ENCODE measurements around the gene GLIS1.

Gene GLIS1

DNA sequence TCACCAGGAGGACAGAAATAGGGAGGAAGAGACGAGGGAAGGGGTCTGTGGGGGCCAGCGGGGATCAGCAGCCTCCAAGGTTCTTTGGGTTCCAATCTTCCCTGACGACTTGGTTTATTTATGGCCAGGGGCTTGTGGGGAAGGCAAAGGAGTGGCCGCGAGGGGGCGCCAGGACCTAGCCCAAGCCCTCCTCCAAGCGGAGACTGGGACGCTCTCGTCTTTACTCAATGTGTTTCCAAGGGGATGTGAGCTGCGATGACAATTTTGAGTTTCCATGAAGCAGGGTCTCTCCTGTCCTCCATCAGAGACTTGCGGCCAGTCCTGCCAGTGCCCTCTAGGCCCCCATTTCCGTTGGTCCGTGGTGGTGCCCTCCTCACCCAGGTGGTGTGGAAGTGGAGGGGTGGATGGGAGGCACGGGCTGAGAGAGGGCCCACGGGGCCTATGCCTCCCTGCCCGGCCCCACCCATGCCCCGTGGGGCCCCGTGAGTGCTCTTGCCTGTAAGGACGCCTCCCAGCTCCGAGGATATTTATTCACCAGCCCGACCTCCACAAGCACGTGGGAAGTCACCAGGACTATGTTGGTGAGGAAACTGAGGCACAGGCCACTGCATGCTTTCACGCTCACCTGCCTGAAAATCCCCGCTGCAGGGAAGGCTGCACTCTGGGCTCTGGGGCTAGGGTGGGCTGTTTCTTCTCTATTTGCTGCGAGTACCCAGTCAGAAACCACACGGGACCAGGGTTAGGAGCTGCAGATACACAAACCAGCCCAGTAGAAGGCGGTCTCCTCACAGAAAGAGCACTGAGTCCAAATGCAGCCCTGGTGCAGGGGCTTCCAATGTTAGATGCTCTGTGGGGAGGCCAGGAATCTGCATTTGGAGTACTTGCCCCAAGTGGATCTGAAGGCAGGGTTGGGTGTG is 253.2 kb downstream of the GLIS1 start:
- DNase-seq (ENCODE audit: low spot score) = peak; percentile 87

DNA sequence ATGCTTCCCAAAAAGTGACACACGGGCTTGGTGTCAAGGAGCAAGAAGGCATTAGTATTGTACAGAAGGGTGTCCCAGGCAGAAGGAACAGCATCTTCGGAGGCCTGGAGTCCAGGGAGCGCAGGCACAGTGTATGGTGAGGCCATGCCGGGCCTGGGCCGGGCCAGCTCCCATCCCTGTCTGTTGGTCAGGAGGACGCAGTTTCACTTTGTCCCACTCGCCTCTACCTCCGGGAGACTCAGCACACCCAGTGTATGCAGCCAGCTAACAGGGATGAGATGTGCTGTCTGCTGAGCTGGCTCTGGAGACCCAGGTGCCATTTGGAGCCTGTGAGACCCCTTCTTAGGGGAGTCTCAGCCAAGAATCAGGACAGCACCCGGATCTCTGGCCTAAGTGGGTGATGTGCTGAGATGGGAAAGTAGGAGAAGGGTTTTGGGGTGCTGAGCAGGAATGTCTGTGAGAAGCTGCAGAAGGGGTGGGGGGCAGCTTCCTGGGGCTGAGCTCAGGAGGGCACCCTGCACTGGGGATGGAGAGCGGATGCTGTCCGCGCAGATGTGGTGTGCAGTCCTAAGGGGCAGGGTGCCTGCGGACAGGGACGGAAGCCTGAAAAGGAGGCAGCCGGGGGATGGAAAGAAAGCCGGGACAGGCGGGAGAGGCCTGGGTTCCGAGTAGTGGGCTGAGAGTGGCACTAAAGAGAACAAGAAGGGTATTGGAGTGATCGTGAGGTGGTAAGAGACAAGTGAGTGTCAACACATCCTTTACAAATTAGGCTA is 254.1 kb downstream of the GLIS1 start:
- no peak for DNase-seq (ENCODE audit: low spot score)

DNA sequence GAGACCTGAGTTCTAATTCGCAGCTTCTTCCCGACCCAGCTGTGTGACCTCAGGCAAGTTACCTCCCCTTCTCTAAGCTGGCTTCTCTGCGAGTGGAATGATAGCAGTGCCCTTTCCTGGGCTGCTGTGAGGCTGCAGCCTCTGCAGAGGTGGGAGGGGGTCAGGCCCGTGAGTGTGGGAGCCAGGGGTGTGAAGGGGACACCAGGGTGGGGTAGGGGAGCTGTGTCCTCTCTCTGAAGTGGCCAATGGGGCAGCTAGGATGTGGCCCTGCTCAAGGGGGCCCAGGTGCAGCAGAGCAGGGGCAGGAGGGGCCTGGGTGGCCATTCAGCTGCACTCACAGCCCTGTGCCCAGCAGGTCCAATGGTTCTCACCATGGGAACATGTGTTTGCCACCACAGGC is 255.3 kb downstream of the GLIS1 start:
- DNase-seq (ENCODE audit: low spot score) = no peak

DNA sequence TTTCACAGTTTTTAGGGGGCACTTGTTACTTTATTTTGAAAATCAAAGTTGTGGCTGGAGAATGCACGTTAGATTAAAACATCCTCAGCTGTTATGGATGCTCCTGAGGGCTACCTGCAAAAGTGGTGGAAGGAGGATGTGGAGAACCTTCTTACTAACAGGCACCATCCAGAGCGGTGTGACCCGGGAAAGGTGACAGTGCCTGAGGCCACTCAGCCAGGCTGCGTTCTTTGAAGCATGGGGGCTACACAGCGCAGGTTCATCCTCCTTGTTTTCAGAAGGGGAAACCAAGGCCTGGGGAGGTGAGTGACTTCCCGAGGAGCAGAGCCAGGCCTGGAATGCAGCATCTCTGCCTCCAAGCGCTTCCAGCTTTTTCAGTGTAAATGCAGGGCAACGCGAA is 255.8 kb downstream of the GLIS1 start:
- no peak for DNase-seq (ENCODE audit: low spot score)

DNA sequence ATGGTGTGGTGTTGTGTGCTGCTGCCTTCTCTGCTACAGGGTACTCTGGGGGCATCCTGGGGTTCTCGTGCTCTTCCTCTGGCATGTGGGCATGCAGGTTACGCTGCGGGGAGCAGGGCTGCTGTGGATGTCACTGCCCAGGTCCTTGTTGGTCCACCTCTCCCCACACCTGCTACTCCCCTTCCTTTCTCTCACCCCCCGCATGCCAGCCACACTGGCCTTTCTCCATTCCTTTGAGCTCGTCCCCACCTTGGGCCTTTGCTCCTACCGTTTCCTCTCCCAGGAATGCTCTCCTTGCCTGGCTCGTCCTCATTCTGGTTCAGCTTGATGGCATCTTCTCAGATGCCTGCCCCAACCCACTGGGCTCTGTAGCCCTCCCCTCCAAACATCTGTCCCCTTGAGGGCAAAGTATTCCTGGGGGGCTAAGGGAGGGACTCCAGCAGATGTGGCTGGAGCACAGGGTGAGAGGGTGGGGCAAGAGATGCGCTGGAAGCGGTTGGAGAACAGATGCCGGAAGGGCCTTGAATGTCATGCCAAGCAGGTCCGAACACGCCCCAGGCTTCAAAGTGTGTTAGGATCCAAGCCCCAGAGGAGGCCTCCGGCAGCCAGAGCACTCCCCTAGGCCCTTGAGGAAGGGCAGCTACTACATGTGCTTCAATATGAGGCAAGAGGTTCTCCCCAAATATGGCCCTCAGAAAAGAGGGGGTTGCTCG is 256.4 kb downstream of the GLIS1 start:
- DNase-seq (ENCODE audit: low spot score) = no peak

DNA sequence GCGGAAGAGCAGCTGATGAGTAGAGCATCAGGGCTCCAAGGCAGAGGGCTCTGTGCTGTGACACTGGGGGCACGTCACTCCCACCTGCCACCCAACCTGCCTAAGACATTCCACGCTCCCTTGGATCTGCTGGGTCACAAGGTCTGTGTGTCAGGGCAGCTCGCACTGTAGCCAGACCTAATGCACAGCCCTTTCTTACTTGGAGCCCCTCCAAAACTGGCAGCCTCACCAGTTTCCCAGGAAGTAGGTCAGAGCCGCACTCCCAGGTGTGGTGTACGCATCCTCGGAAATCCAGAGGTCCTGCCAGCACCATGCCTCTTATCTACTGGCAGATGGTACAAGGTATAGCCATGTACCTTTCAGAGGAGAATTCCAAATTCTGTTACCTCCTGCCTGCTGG is 257.5 kb downstream of the GLIS1 start:
- no peak for DNase-seq (ENCODE audit: low spot score)

DNA sequence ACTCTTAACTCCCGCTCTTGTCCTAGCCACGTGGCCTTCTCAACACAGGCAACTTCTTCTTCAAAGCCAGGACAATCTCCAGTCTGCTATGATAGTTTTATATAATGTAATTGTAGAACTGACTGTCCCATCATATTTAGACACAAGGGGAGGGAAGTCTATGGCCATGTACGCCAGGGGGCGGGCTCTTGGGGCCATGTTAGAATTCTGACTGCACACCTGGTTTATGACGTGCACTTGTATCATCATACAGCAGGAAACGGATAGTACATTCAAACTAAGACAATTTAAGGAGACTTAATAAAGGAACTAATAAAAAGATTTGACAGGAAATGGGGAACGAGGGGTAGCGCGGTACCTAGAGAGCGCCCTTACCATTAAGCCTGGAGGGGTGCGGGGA is 258.3 kb downstream of the GLIS1 start:
- DNase-seq (ENCODE audit: low spot score) = no peak

DNA sequence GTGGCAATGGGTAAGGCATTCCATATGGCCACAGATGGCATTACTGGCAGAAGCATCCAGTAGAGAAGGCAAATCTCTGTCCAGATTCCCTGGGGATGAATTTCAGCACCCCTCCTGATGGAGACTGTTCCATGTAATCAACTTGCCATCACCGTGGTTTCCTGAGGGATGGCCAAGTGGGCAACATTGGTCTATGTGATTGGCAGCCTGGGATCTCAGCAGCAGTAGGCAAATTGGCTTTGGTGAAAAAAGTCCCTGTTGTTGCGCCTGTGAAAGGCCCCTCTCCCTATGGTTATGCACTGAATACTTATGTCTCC is 260.5 kb downstream of the GLIS1 start:
- no peak for DNase-seq (ENCODE audit: low spot score)

DNA sequence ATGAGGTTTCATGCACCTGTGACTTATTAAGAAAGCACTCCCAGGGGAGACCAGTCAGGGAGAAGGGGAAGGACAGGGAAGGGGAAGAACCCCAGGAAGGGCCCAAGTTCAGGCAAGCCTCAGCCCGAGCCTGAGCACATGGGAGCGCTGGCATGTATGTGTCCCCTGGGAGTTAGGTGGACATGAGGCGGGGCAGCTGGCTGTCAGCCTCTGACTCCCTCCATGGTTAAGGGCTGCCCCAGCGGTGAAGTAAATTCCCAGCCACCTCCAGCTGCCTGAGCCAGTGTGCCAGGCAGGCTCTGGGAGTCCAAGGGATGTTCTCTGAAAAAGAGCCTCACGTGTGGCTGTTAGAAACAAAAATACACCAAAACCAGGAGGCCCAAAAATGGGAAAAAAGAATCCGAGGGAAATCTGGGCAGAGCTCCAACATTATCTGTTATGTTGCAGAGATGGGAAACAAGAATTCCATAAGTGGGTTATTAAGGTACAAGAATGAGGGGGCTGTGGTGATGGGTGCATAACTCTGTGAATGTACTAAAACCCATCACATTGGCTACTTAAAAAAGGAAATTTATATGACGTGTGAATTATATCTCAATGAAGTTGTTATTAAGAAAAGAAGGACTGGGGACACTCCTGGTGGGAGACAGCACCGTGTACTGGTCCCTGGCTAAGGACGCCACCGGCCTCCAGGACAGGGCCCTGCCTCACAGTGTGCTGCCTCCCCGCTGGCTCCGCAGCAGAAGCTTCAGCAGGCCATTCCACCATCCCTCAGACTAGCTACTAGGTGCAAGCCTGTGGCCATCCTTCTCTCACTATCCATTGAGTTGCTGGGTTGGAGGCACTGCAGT is 261.1 kb downstream of the GLIS1 start:
- no peak for DNase-seq (ENCODE audit: low spot score)

DNA sequence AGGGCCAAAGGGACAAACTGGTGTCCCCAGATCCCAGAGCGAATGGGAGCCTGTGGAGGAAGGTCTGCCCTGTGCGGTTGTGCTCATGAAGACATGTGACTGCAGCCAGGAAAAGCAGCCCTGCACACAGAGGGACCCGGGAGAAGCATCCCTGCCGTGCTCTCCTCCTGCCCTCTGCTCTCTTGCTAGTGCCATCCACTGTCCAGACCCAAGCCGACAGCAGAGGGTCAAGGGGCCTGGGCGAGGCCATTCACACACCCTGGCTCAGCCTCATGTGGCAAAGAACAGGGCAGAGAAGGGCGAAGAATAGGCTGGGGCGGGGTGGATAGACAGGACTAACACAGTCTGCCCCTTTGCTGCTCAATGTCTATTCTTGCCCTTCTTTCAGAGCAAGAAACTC is 262.4 kb downstream of the GLIS1 start:
- DNase-seq (ENCODE audit: low spot score) = no peak

DNA sequence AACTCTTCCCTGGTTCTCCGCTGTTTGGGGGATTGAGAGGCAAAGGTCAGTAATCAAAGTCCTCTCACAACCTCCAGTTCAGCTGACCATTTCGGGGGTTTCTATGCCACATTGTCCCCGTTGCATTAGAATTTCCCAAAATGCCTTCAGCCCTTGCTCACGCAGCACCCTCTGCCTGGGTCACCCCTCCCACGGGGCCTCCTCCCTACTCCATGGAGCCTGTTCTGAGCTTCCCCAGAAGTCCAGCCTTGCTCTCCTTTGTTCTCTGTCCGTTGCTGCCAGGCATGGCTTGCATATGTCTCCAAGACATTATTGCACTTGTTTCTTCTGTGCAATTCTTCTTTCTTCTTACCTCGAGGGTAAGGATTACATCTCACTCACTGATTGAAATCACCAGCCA is 263.3 kb downstream of the GLIS1 start:
- DNase-seq (ENCODE audit: low spot score) = no peak

DNA sequence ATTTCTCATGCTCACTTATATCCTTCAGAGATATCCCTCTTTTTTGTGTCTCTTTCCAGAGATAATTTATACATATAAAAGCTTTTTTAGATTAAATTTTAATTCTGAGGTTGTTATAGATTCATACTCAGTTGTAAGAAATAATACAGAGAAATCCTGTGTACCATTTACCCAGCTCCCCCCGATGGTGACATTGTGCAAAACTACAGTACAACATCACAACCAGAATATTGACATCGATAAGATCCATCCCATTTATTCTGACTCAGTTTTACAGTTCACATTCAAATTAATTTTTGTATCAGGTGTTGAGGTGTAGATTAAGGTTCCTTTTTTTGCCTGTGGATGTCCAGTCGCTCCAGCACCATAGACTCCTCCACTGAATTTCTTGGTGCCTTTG is 265.5 kb downstream of the GLIS1 start:
- DNase-seq (ENCODE audit: low spot score) = no peak

DNA sequence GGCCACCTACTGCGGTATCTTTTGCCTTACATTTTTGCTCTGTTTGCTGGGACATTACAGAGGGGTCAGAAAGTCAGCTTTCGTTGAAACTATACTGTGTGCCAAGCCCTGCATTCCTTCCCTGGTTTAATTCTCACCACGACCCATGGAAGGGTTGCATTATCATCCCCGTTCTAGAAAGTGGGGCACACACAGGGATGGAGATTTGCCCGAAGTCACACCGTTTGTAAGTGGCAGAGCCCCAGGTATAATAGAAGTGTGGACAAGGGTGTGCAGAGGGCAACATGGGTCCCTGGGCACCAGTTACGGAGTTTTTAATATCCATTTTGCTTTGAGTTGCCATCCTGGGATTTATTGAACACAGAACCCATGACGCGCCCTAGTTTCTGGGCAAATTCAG is 268.0 kb downstream of the GLIS1 start:
- no peak for DNase-seq (ENCODE audit: low spot score)

DNA sequence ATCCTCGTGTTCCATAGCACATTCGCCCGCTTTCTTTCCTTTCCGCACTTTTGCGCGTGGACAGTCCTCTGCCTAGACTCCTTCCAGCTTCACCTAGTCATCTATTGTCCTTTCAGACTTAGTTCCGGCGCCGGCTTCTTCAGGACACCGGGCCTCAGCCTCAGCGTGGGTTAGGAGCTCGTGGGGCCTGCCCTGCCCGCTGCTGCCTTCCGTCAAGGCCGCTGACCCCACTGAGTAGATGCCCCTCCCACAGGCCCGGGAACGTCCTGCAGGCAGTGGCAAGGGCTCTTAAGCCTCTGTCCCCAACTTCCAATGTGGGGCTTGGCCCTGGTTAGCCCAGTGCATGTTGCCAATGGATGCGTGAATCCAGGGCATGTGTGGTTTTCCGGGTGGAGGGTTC is 268.4 kb downstream of the GLIS1 start:
- no peak for DNase-seq (ENCODE audit: low spot score)

DNA sequence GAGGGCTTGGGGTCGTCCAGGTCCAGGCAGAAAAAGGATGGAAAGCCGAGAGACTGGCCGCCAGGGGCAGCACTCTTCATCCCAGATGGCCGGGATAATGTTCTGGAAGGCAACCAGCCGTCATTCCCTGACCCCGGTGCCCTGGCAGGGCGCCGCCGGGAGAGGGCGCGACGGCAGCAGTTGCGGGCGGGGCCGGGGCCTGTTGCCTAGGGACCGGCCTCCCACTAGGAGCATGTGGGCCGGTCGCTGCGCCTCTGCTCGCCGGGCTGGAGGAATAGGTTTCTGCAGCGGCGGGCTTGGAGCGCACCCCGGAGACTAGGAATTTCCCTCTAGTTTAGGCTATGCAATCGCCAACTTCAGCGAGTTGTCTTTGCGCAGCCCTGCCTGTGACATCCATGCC is 268.8 kb downstream of the GLIS1 start:
- peak; percentile 58 for DNase-seq (ENCODE audit: low spot score)

DNA sequence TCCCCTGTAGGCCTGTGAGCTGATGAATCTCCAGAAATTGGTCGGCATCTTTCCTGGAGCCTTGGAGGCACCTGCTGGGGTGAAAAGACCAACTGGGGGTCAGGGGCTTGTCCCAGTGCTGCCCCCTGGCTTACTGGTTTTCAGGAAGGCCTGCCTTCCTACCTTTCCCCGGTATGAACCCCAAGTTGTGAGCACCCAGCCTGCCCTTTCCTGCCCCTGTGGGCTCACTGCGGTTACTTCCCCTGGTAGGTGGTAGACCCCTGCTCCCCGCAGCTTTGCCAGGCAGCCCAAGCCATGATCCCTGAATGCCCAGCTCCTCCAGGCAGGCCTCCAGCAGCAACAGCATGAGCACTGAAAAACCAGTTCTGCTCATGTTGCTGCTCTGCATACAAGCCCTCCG is 269.6 kb downstream of the GLIS1 start:
- no peak for DNase-seq (ENCODE audit: low spot score)

DNA sequence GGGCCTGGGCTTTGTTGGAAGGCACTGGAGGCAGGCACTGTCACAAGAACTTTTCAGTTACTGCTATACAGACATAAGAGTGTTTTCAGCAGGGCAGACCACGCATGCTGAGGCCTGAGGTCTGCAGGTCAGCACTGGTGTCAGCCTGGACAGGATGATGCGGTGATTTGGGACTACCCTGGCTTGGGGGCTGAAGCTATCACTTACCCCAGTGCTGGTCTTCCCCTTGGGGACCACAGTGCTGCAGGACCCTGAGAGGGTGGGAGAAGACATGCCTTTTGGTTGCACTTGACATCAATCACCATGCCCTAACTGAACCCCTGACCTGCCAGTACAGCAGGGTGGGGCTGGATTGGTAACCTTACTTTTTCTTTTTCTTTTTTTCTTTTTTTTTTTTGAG is 270.6 kb downstream of the GLIS1 start:
- no peak for DNase-seq (ENCODE audit: low spot score)

DNA sequence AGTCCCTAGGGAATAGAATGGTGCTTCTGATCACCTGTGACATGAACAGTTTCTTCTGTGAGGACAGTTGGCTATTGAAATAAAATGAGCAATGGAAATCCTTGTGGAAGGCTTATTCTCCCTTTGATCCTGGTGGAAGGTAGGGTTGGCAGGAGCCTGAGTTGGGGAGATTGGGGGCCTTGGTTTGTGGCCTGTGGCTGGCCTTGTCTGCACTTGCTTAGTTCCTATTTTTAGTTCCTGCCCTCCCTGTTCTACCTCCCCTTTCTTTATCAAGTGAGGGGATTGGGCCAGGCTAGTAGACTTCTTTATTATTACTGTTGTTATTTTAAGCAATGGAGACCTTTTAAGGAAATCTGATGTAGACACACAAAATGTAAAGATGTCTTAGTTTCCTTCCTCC is 271.6 kb downstream of the GLIS1 start:
- DNase-seq (ENCODE audit: low spot score) = no peak

DNA sequence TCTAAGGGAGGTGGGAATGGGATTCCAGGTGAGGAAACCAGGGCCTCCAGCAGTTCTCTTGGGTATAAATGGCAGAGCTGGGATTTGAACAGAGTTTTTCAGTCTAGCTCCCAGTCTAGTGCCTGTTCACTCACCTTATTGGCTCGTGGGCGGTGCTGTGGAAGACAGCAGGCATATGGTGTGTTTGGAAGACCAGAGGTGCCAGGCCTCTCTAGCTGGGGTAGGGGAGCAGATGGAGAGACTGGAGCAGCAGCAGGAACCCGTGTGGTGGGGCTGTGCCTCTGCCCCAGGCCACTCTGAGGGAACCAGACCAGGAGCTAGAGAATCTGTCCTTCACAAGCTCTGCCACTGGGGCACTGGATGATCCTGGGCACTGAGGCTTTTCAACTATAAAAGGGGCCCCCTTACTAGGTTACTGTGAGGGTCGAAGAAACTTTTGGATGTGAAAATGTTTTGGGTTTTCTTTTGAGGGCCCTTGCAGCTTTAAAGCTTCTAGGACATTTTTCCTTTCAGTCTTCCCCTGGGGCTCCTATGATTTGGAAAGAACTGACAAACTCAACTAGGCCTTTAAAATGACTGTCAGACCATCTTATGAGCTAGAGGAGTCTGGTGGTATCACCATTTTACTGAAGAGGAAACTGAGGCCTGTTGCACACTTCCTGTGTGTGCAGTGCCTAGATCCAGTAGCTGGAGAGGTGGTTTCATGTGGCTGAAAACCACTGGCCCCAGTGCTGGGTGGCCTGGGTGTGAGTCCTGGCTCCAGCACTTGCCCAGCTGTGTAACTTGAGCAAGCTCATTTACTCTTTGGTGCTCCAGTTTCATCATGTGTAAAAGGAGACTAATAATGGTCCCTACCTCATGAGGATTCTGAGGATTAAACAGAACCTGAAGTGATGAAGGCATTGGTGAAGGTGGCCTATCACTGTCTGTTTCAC is 273.7 kb downstream of the GLIS1 start:
- no peak for DNase-seq (ENCODE audit: low spot score)

DNA sequence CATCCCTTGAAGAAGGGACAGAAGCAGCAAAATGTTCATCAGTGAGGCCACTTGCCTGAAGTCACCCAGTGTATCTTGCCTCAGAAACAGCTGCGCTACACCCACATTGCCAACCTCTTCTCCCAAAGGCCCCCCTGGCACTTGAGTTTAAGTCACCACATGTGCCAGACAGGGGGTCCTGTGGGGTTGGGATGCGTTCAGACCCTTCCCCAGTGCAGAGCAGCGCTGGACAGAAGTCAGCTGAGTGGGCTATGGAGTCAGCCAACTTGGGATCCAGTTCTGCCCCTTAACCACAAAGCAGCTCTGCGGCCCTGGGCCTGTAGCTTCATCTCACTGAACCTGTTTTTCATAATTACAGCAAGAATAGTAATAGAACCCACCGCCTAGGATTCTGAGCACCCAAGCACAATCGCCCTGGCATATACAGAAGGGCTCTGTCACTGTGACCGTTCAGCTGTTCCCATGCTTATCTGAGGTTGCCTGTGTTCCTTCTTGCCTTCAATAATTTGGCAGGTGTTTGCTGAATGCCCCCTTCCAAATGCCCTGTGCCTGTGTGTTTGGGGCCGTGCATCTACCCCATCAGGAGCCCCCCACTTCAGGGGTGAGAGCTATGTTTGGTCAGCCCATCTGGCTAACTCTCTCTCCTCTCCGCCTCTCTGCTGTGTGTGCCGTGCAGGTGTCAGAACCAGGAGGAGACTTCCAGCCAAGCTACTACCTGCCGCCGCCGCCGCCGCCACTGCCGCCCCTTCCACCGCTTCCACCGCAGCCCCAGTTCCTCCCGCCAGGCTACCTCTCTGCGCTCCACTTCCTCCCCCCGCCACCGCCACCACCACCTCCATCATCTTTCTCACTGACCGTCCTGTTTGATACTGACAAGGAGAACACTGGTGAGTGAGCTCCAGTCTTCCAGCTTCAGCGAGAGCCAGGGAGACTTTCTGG is 274.7 kb downstream of the GLIS1 start:
- no peak for DNase-seq (ENCODE audit: low spot score)
